Measurements from ENCODE around the gene SSR3.

SSR3 gene

GRCh38 chr3:156539802-156540201 lies 15.1 kb downstream of the SSR3 start:
- DNase-seq (ENCODE audit: extremely low spot score, insufficient read length, low read depth) (no peak), FAIRE-seq (no peak)

- no peak for FAIRE-seq
- DNase-seq (ENCODE audit: extremely low spot score, insufficient read length, low read depth) = no peak
Measured at GRCh38 chr3:156539051-156539450, 15.9 kb downstream of the SSR3 start.

- FAIRE-seq (no peak), DNase-seq (ENCODE audit: extremely low spot score, insufficient read length, low read depth) (no peak)
Measured at GRCh38 chr3:156536524-156537316, 18.2 kb downstream of the SSR3 start.

GRCh38 chr3:156535798-156536197 lies 19.1 kb downstream of the SSR3 start:
- no peak for FAIRE-seq
- DNase-seq (ENCODE audit: extremely low spot score, insufficient read length, low read depth) = no peak

GRCh38 chr3:156535162-156535627 lies 19.7 kb downstream of the SSR3 start:
- DNase-seq (ENCODE audit: extremely low spot score, insufficient read length, low read depth) (no peak), FAIRE-seq (no peak)

GRCh38 chr3:156533205-156533604 lies 21.7 kb downstream of the SSR3 start:
- no peak for DNase-seq (ENCODE audit: extremely low spot score, insufficient read length, low read depth)
- no peak for FAIRE-seq

- no peak for FAIRE-seq
- no peak for DNase-seq (ENCODE audit: extremely low spot score, insufficient read length, low read depth)
Measured at GRCh38 chr3:156532730-156533129, 22.2 kb downstream of the SSR3 start.

GRCh38 chr3:156530980-156531379 lies 23.9 kb downstream of the SSR3 start:
- FAIRE-seq (no peak), DNase-seq (ENCODE audit: extremely low spot score, insufficient read length, low read depth) (no peak)

- FAIRE-seq = no peak
- no peak for DNase-seq (ENCODE audit: extremely low spot score, insufficient read length, low read depth)
Measured at GRCh38 chr3:156527060-156527459, 27.9 kb downstream of the SSR3 start.

- no peak for DNase-seq (ENCODE audit: extremely low spot score, insufficient read length, low read depth)
Measured at GRCh38 chr3:156525808-156526207, 29.1 kb downstream of the SSR3 start.

GRCh38 chr3:156522673-156523072 lies 32.2 kb downstream of the SSR3 start:
- no peak for DNase-seq (ENCODE audit: extremely low spot score, insufficient read length, low read depth)
- FAIRE-seq = no peak

More at GRCh38 chr3:156525808-156526207, 29.1 kb downstream of the SSR3 start:
- FAIRE-seq = no peak

GRCh38 chr3:156519758-156520162 lies 35.2 kb downstream of the SSR3 start:
- peak; percentile 75 for FAIRE-seq
- DNase-seq (ENCODE audit: extremely low spot score, insufficient read length, low read depth) = peak; percentile 14

- FAIRE-seq = no peak
- no peak for DNase-seq (ENCODE audit: extremely low spot score, insufficient read length, low read depth)
Measured at GRCh38 chr3:156518726-156519125, 36.2 kb downstream of the SSR3 start.

GRCh38 chr3:156516961-156517360 lies 38.0 kb downstream of the SSR3 start:
- FAIRE-seq (no peak), DNase-seq (ENCODE audit: extremely low spot score, insufficient read length, low read depth) (no peak)

- FAIRE-seq = no peak
- no peak for DNase-seq (ENCODE audit: extremely low spot score, insufficient read length, low read depth)
Measured at GRCh38 chr3:156516284-156516683, 38.6 kb downstream of the SSR3 start.

GRCh38 chr3:156513619-156514018 lies 41.3 kb downstream of the SSR3 start:
- no peak for DNase-seq (ENCODE audit: extremely low spot score, insufficient read length, low read depth)
- FAIRE-seq = no peak

- DNase-seq (ENCODE audit: extremely low spot score, insufficient read length, low read depth) (no peak), FAIRE-seq (no peak)
Measured at GRCh38 chr3:156511987-156512677, 42.8 kb downstream of the SSR3 start.

- DNase-seq (ENCODE audit: extremely low spot score, insufficient read length, low read depth) = peak; percentile 26
Measured at GRCh38 chr3:156509189-156510174, 45.4 kb downstream of the SSR3 start.

GRCh38 chr3:156507285-156507684 lies 47.6 kb downstream of the SSR3 start:
- DNase-seq (ENCODE audit: extremely low spot score, insufficient read length, low read depth) (no peak), FAIRE-seq (no peak)

More at GRCh38 chr3:156509189-156510174, 45.4 kb downstream of the SSR3 start:
- peak; percentile 80 for FAIRE-seq

GRCh38 chr3:156498307-156498706 lies 56.6 kb downstream of the SSR3 start:
- DNase-seq (ENCODE audit: extremely low spot score, insufficient read length, low read depth) (no peak), FAIRE-seq (no peak)

Measured in GM18507 (cell line).